Measurements from ENCODE around the gene GADD45A.

- no peak for TF ChIP-seq EMX1 (CRISPR knock-in tag; IDR thresholded peaks at IDR 0.05)
- no peak for TF ChIP-seq FOXK1 (CRISPR knock-in tag; IDR thresholded peaks at IDR 0.05)
- no peak for TF ChIP-seq E2F4 (CRISPR knock-in tag; IDR thresholded peaks at IDR 0.05; ENCODE audit: borderline replicate concordance, low read depth)
These were observed 5.4 kb downstream of the GADD45A start for GRCh38 chr1:67690411-67690810.

Data from WTC11 (cell line).